ENCODE results near the gene DLK1.

The DLK1 gene

GRCh38 chr14:100737526-100737925, 10.8 kb downstream of the DLK1 start:
- no peak for DNase-seq (ENCODE audit: low read depth)
- TF ChIP-seq CTCF (conservative IDR thresholded peaks at IDR 0.05; ENCODE audit: low read length) = no peak
- no peak overlapping the region for H3K4me3 ChIP-seq (ENCODE audit: low read length)

- no peak overlapping the region for H3K4me3 ChIP-seq (ENCODE audit: low read length)
- DNase-seq (ENCODE audit: low read depth) = no peak
- TF ChIP-seq CTCF (conservative IDR thresholded peaks at IDR 0.05; ENCODE audit: low read length) = no peak
Observed at GRCh38 chr14:100738269-100738691, 11.6 kb downstream of the DLK1 start.

- no peak overlapping the region for H3K4me3 ChIP-seq (ENCODE audit: low read length)
- DNase-seq (ENCODE audit: low read depth) = no peak
- no peak for TF ChIP-seq CTCF (conservative IDR thresholded peaks at IDR 0.05; ENCODE audit: low read length)
Observed at GRCh38 chr14:100738704-100739131, 12.0 kb downstream of the DLK1 start.

GRCh38 chr14:100739306-100739705, 12.6 kb downstream of the DLK1 start:
- DNase-seq (ENCODE audit: low read depth) = no peak
- no peak overlapping the region for H3K4me3 ChIP-seq (ENCODE audit: low read length)
- TF ChIP-seq CTCF (conservative IDR thresholded peaks at IDR 0.05; ENCODE audit: low read length) = no peak

- no peak overlapping the region for H3K4me3 ChIP-seq (ENCODE audit: low read length)
- DNase-seq (ENCODE audit: low read depth) = no peak
- no peak for TF ChIP-seq CTCF (conservative IDR thresholded peaks at IDR 0.05; ENCODE audit: low read length)
Observed at GRCh38 chr14:100740196-100740825, 13.6 kb downstream of the DLK1 start.

- no peak for DNase-seq (ENCODE audit: low read depth)
- H3K4me3 ChIP-seq (ENCODE audit: low read length) = no peak overlapping the region
- TF ChIP-seq CTCF (conservative IDR thresholded peaks at IDR 0.05; ENCODE audit: low read length) = no peak
Observed at GRCh38 chr14:100740929-100741328, 14.2 kb downstream of the DLK1 start.

GRCh38 chr14:100741966-100742365, 15.3 kb downstream of the DLK1 start:
- no peak overlapping the region for H3K4me3 ChIP-seq (ENCODE audit: low read length)
- no peak for TF ChIP-seq CTCF (conservative IDR thresholded peaks at IDR 0.05; ENCODE audit: low read length)
- DNase-seq (ENCODE audit: low read depth) = peak; percentile 6

All from AG10803 (cell line).